Measurements from ENCODE around the gene NECAB3.

NECAB3 gene

GRCh38 chr20:33681288-33681687, 7.1 kb upstream of the NECAB3 start:
- Mint-ChIP-seq H3K4me3 (no peak overlapping the region), H3K27me3 (ENCODE audit: low read depth, poor library complexity) (peaks cover 2% of the 10 kb centered on the region), H3K4me1 (peaks cover 37% of the 10 kb centered on the region), H3K27ac (no peak overlapping the region), H3K9me3 (no peaks in the 10 kb centered on the region), H3K36me3 (ENCODE audit: low read depth) (peaks cover 26% of the 10 kb centered on the region)
- TF ChIP-seq CTCF (IDR thresholded peaks at IDR 0.05), result no peak
- no peak for DNase-seq

- Mint-ChIP-seq H3K4me3 (no peak overlapping the region), H3K36me3 (ENCODE audit: low read depth) (peaks cover 27% of the 10 kb centered on the region), H3K27ac (no peak overlapping the region), H3K27me3 (ENCODE audit: low read depth, poor library complexity) (peaks cover 2% of the 10 kb centered on the region), H3K4me1 (peaks cover 43% of the 10 kb centered on the region), H3K9me3 (no peaks in the 10 kb centered on the region)
- no peak for TF ChIP-seq CTCF (IDR thresholded peaks at IDR 0.05)
- no peak for DNase-seq
Measured at GRCh38 chr20:33680686-33681085, 6.5 kb upstream of the NECAB3 start.

DNA sequence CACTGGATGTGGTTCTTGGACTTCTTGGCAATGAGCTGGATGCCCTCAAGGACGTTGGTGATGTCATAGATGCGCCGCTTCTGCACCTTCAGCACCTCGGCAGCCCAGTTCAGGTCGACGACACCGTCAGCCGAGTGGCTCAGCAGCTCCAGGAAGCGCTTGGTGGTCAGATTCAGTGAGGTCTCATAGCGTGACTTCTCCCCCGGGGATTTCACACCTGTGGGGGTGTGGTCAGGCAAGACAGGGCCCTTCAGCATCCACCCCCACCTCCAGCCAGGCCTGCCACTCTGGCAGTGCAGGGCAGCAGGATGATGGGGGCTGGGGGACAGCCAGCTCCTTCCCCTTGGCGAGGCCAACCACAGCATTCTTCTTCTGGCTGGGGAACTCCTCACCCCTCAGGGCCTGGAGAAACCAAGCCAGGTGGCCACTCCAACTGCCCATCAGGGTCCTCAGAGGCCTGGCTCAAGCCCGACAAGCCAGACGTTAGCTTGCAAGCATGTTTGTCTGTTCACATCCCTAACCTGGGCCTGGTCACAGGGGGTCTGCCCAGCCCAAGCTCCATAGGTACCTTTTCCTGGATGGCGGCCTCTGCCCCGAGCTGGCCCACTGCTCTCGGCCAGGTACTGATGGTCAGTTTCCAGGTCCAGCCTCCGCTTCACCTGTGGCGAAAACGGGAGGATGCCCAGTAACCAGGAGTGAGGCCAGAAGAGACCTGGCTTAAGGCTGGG, 5.7 kb upstream of the NECAB3 start:
- H3K9me3 Mint-ChIP-seq, result no peaks in the 10 kb centered on the region
- TF ChIP-seq CTCF (IDR thresholded peaks at IDR 0.05), result no peak
- peaks cover 2% of the 10 kb centered on the region for H3K27me3 Mint-ChIP-seq (ENCODE audit: low read depth, poor library complexity)
- no peak overlapping the region for H3K27ac Mint-ChIP-seq
- DNase-seq, result no peak
- H3K4me1 Mint-ChIP-seq, result peaks cover 44% of the 10 kb centered on the region
- no peak overlapping the region for H3K4me3 Mint-ChIP-seq
- peaks cover 27% of the 10 kb centered on the region for H3K36me3 Mint-ChIP-seq (ENCODE audit: low read depth)

GRCh38 chr20:33677991-33678702, 3.9 kb upstream of the NECAB3 start:
- H3K9me3 Mint-ChIP-seq, result no peaks in the 10 kb centered on the region

GRCh38 chr20:33676652-33677645, 2.7 kb upstream of the NECAB3 start:
- H3K36me3 Mint-ChIP-seq (ENCODE audit: low read depth), result peaks cover 29% of the 10 kb centered on the region
- H3K27ac Mint-ChIP-seq, result no peak overlapping the region
- no peak overlapping the region for H3K4me3 Mint-ChIP-seq
- no peak for TF ChIP-seq CTCF (IDR thresholded peaks at IDR 0.05)
- DNase-seq, result no peak
- peaks cover 2% of the 10 kb centered on the region for H3K27me3 Mint-ChIP-seq (ENCODE audit: low read depth, poor library complexity)
- no peaks in the 10 kb centered on the region for H3K9me3 Mint-ChIP-seq
- peaks cover 46% of the 10 kb centered on the region for H3K4me1 Mint-ChIP-seq

More at GRCh38 chr20:33677991-33678702, 3.9 kb upstream of the NECAB3 start:
- peaks cover 27% of the 10 kb centered on the region for H3K36me3 Mint-ChIP-seq (ENCODE audit: low read depth)
- peaks cover 2% of the 10 kb centered on the region for H3K27me3 Mint-ChIP-seq (ENCODE audit: low read depth, poor library complexity)
- H3K4me3 Mint-ChIP-seq, result no peak overlapping the region
- no peak for TF ChIP-seq CTCF (IDR thresholded peaks at IDR 0.05)
- no peak overlapping the region for H3K27ac Mint-ChIP-seq
- peaks cover 46% of the 10 kb centered on the region for H3K4me1 Mint-ChIP-seq
- DNase-seq, result no peak
